NCI-H1092 (cell line): ENCODE measurements around the gene HGS.
"Not testable (repeated sequence)": the region's sequence is repeated elsewhere in the genome, so short reads cannot be mapped to it uniquely, and the experiment has no call there.

Experiments used
- DNase-seq: peaks from one replicate; lab custom pipeline; 2025; lab: John Stamatoyannopoulos, UW

Gene HGS

GRCh38 chr17:81656118-81656743, 27.6 kb upstream of the HGS start, which contains the start of gene PDE6G:
TSS of gene PDE6G (minus strand) at chr17:81656542. CDS start at chr17:81653305, 3,237 bp downstream.
- DNase-seq, result no peak

GRCh38 chr17:81656835-81657234, 27.0 kb upstream of the HGS start:
- DNase-seq, result no peak

GRCh38 chr17:81659038-81659437, 24.8 kb upstream of the HGS start:
- DNase-seq, result no peak

- no peak for DNase-seq
Observed at GRCh38 chr17:81660441-81660840, 23.4 kb upstream of the HGS start.

GRCh38 chr17:81662002-81662401, 21.8 kb upstream of the HGS start:
- DNase-seq, result no peak

- DNase-seq, result no peak
Observed at GRCh38 chr17:81664051-81664470, 19.8 kb upstream of the HGS start.

- DNase-seq, result no peak
Observed at GRCh38 chr17:81665205-81666091, 18.4 kb upstream of the HGS start.

GRCh38 chr17:81666092-81666341, 17.8 kb upstream of the HGS start:
- DNase-seq, result no peak

- DNase-seq, result peak; percentile 95
Observed at GRCh38 chr17:81666342-81667191, 17.2 kb upstream of the HGS start, which contains the start of the genes CCDC137 and OXLD1. TSS of gene CCDC137 (plus strand) at chr17:81666737. CDS start at chr17:81666767, 30 bp downstream. TSS of gene OXLD1 (minus strand) at chr17:81666605. CDS start at chr17:81666577, 28 bp downstream.

GRCh38 chr17:81667754-81668153, 16.1 kb upstream of the HGS start:
- DNase-seq, result no peak

- DNase-seq, result no peak
Observed at GRCh38 chr17:81672504-81672903, 11.3 kb upstream of the HGS start.

GRCh38 chr17:81672954-81673353, 10.9 kb upstream of the HGS start:
- no peak for DNase-seq

- DNase-seq, result no peak
Observed at GRCh38 chr17:81673561-81674258, 10.1 kb upstream of the HGS start.

GRCh38 chr17:81675515-81676221, 8.1 kb upstream of the HGS start:
- not testable (repeated sequence) for DNase-seq

GRCh38 chr17:81676906-81677305, 6.9 kb upstream of the HGS start:
- no peak for DNase-seq

- no peak for DNase-seq
Observed at GRCh38 chr17:81680150-81680549, 3.7 kb upstream of the HGS start.

GRCh38 chr17:81681672-81682071, 2.1 kb upstream of the HGS start:
- DNase-seq, result peak; percentile 69

- DNase-seq, result no peak
Observed at GRCh38 chr17:81682565-81683207, 1.1 kb upstream of the HGS start.

- no peak for DNase-seq
Observed at GRCh38 chr17:81683208-81683583, 615 bp upstream of the HGS start.

- DNase-seq, result no peak
Observed at GRCh38 chr17:81684442-81684911, 666 bp downstream of the HGS start.

GRCh38 chr17:81685108-81685507, 1.3 kb downstream of the HGS start:
- no peak for DNase-seq
